ENCODE results near the gene NBPF1.
"Not testable (repeated sequence)": the region's sequence is repeated elsewhere in the genome, so short reads cannot be mapped to it uniquely, and the experiment has no call there.

Gene NBPF1

GRCh38 chr1:16600855-16601786 is 12.2 kb downstream of the NBPF1 start:
- H3K27ac ChIP-seq (ENCODE audit: low read depth, low read length); H3K9ac ChIP-seq (ENCODE audit: low read depth, low read length); H3K9me3 ChIP-seq (ENCODE audit: control insufficient read depth, insufficient read depth, low read length); H3K27me3 ChIP-seq (ENCODE audit: control insufficient read depth, insufficient read depth, low read length); H3K4me3 ChIP-seq (ENCODE audit: low read depth, low read length); H3K4me1 ChIP-seq (ENCODE audit: control insufficient read depth, insufficient read depth, low read length); H3K36me3 ChIP-seq (ENCODE audit: control insufficient read depth, insufficient read depth, low read length): not testable (repeated sequence)

- H3K9me3 ChIP-seq (ENCODE audit: control insufficient read depth, insufficient read depth, low read length); H3K9ac ChIP-seq (ENCODE audit: low read depth, low read length); H3K4me1 ChIP-seq (ENCODE audit: control insufficient read depth, insufficient read depth, low read length); H3K36me3 ChIP-seq (ENCODE audit: control insufficient read depth, insufficient read depth, low read length); H3K27ac ChIP-seq (ENCODE audit: low read depth, low read length); H3K27me3 ChIP-seq (ENCODE audit: control insufficient read depth, insufficient read depth, low read length); H3K4me3 ChIP-seq (ENCODE audit: low read depth, low read length): not testable (repeated sequence)
These were observed 14.0 kb downstream of the NBPF1 start for GRCh38 chr1:16599326-16599725.

- H3K36me3 ChIP-seq (ENCODE audit: control insufficient read depth, insufficient read depth, low read length); H3K27ac ChIP-seq (ENCODE audit: low read depth, low read length); H3K4me1 ChIP-seq (ENCODE audit: control insufficient read depth, insufficient read depth, low read length); H3K9me3 ChIP-seq (ENCODE audit: control insufficient read depth, insufficient read depth, low read length); H3K4me3 ChIP-seq (ENCODE audit: low read depth, low read length); H3K9ac ChIP-seq (ENCODE audit: low read depth, low read length); H3K27me3 ChIP-seq (ENCODE audit: control insufficient read depth, insufficient read depth, low read length): not testable (repeated sequence)
These were observed 18.1 kb downstream of the NBPF1 start for GRCh38 chr1:16595216-16595615.

- H3K9me3 ChIP-seq (ENCODE audit: control insufficient read depth, insufficient read depth, low read length); H3K36me3 ChIP-seq (ENCODE audit: control insufficient read depth, insufficient read depth, low read length); H3K4me3 ChIP-seq (ENCODE audit: low read depth, low read length); H3K27me3 ChIP-seq (ENCODE audit: control insufficient read depth, insufficient read depth, low read length); H3K9ac ChIP-seq (ENCODE audit: low read depth, low read length); H3K4me1 ChIP-seq (ENCODE audit: control insufficient read depth, insufficient read depth, low read length); H3K27ac ChIP-seq (ENCODE audit: low read depth, low read length): not testable (repeated sequence)
These were observed 21.5 kb downstream of the NBPF1 start for GRCh38 chr1:16591845-16592244.

GRCh38 chr1:16588081-16588480 is 25.3 kb downstream of the NBPF1 start:
- not testable (repeated sequence) for H3K4me1 ChIP-seq (ENCODE audit: control insufficient read depth, insufficient read depth, low read length); H3K9ac ChIP-seq (ENCODE audit: low read depth, low read length); H3K9me3 ChIP-seq (ENCODE audit: control insufficient read depth, insufficient read depth, low read length); H3K27me3 ChIP-seq (ENCODE audit: control insufficient read depth, insufficient read depth, low read length); H3K36me3 ChIP-seq (ENCODE audit: control insufficient read depth, insufficient read depth, low read length); H3K27ac ChIP-seq (ENCODE audit: low read depth, low read length); H3K4me3 ChIP-seq (ENCODE audit: low read depth, low read length)

GRCh38 chr1:16587639-16588038 is 25.7 kb downstream of the NBPF1 start:
- not testable (repeated sequence) for H3K4me3 ChIP-seq (ENCODE audit: low read depth, low read length)

GRCh38 chr1:16565324-16565723 is 48.0 kb downstream of the NBPF1 start:
- not testable (repeated sequence) for H3K9me3 ChIP-seq (ENCODE audit: control insufficient read depth, insufficient read depth, low read length); H3K4me1 ChIP-seq (ENCODE audit: control insufficient read depth, insufficient read depth, low read length); H3K36me3 ChIP-seq (ENCODE audit: control insufficient read depth, insufficient read depth, low read length); H3K27ac ChIP-seq (ENCODE audit: low read depth, low read length); H3K27me3 ChIP-seq (ENCODE audit: control insufficient read depth, insufficient read depth, low read length); H3K9ac ChIP-seq (ENCODE audit: low read depth, low read length); H3K4me3 ChIP-seq (ENCODE audit: low read depth, low read length)

More at GRCh38 chr1:16587639-16588038, 25.7 kb downstream of the NBPF1 start:
- not testable (repeated sequence) for H3K9me3 ChIP-seq (ENCODE audit: control insufficient read depth, insufficient read depth, low read length); H3K27ac ChIP-seq (ENCODE audit: low read depth, low read length); H3K9ac ChIP-seq (ENCODE audit: low read depth, low read length); H3K4me1 ChIP-seq (ENCODE audit: control insufficient read depth, insufficient read depth, low read length); H3K27me3 ChIP-seq (ENCODE audit: control insufficient read depth, insufficient read depth, low read length); H3K36me3 ChIP-seq (ENCODE audit: control insufficient read depth, insufficient read depth, low read length)

- not testable (repeated sequence) for H3K27me3 ChIP-seq (ENCODE audit: control insufficient read depth, insufficient read depth, low read length); H3K9ac ChIP-seq (ENCODE audit: low read depth, low read length); H3K4me3 ChIP-seq (ENCODE audit: low read depth, low read length); H3K27ac ChIP-seq (ENCODE audit: low read depth, low read length); H3K4me1 ChIP-seq (ENCODE audit: control insufficient read depth, insufficient read depth, low read length); H3K36me3 ChIP-seq (ENCODE audit: control insufficient read depth, insufficient read depth, low read length); H3K9me3 ChIP-seq (ENCODE audit: control insufficient read depth, insufficient read depth, low read length)
These were observed 52.3 kb downstream of the NBPF1 start for GRCh38 chr1:16561035-16561434.

GRCh38 chr1:16560498-16560897 is 52.9 kb downstream of the NBPF1 start:
- not testable (repeated sequence) for H3K9ac ChIP-seq (ENCODE audit: low read depth, low read length); H3K27me3 ChIP-seq (ENCODE audit: control insufficient read depth, insufficient read depth, low read length); H3K4me1 ChIP-seq (ENCODE audit: control insufficient read depth, insufficient read depth, low read length); H3K27ac ChIP-seq (ENCODE audit: low read depth, low read length); H3K36me3 ChIP-seq (ENCODE audit: control insufficient read depth, insufficient read depth, low read length); H3K4me3 ChIP-seq (ENCODE audit: low read depth, low read length); H3K9me3 ChIP-seq (ENCODE audit: control insufficient read depth, insufficient read depth, low read length)

GRCh38 chr1:16559688-16560087 is 53.7 kb downstream of the NBPF1 start:
- not testable (repeated sequence) for H3K9ac ChIP-seq (ENCODE audit: low read depth, low read length); H3K27me3 ChIP-seq (ENCODE audit: control insufficient read depth, insufficient read depth, low read length); H3K4me3 ChIP-seq (ENCODE audit: low read depth, low read length); H3K27ac ChIP-seq (ENCODE audit: low read depth, low read length); H3K9me3 ChIP-seq (ENCODE audit: control insufficient read depth, insufficient read depth, low read length); H3K4me1 ChIP-seq (ENCODE audit: control insufficient read depth, insufficient read depth, low read length); H3K36me3 ChIP-seq (ENCODE audit: control insufficient read depth, insufficient read depth, low read length)

- H3K27ac ChIP-seq (ENCODE audit: low read depth, low read length); H3K9me3 ChIP-seq (ENCODE audit: control insufficient read depth, insufficient read depth, low read length); H3K4me1 ChIP-seq (ENCODE audit: control insufficient read depth, insufficient read depth, low read length); H3K27me3 ChIP-seq (ENCODE audit: control insufficient read depth, insufficient read depth, low read length); H3K36me3 ChIP-seq (ENCODE audit: control insufficient read depth, insufficient read depth, low read length); H3K4me3 ChIP-seq (ENCODE audit: low read depth, low read length); H3K9ac ChIP-seq (ENCODE audit: low read depth, low read length): not testable (repeated sequence)
These were observed 56.3 kb downstream of the NBPF1 start for GRCh38 chr1:16557034-16557433.

Measured in HUES48 (cell line).